Panc1 (cell line): ENCODE data around the gene PIGC. TPM values are rescaled to one million over a fixed set of nuclear protein-coding genes. Genes with fewer than 3 reads are reported as not detected.

Source experiments
- ATAC-seq: fragments of 200-7000 bp; cut with Tn5 transposase; 2 replicates; pipeline ENCODE4 v1.9.1; 2020; ENCODE audit warnings: mild to moderate bottlenecking, moderate library complexity
- BruUV-seq: library from RNA; stranded (reverse); fragments of 400-500 nt; replicated peaks from 2 replicates; lab custom pipeline; 2021; lab: Mats Ljungman, UMichigan
- CTCF ChIA-PET: fragments of 300-600 bp; sonication (Branson Sonifier 250); formaldehyde crosslinking; loops from one replicate; lab custom pipeline; 2022; ENCODE audit warnings: antibody characterized with exemption; lab: Charles Lee
- POLR2A ChIA-PET: fragments of 300-600 bp; sonication (Branson Sonifier 250); formaldehyde crosslinking; loops from one replicate; lab custom pipeline; 2022; ENCODE audit warnings: antibody characterized with exemption; lab: Charles Lee
- DNase-seq: peaks from one replicate; pipeline ENCODE4 v3.0.0-alpha.2; 2010; ENCODE audit warnings: low read depth, low spot score
- H3K27ac ChIP-seq: 2 replicates; pipeline ENCODE4 v1.5.1; 2011; ENCODE audit warnings: mild to moderate bottlenecking, low read length, inconsistent platforms
- H3K27me3 ChIP-seq: fragments of 200-500 bp; sonication (Bioruptor generic); 2 replicates; pipeline ENCODE4 v1.6.0; 2014; ENCODE audit warnings: low read length, inconsistent platforms; ENCODE audit not compliant: control insufficient read depth, insufficient read depth
- H3K36me3 ChIP-seq: fragments of 200-500 bp; sonication (Bioruptor generic); 2 replicates; pipeline ENCODE4 v1.5.1; 2014; ENCODE audit warnings: inconsistent platforms, mild to moderate bottlenecking, low read length, moderate library complexity; ENCODE audit not compliant: control insufficient read depth, insufficient read depth
- H3K4me1 ChIP-seq: 2 replicates; pipeline ENCODE4 v1.5.1; 2011; ENCODE audit warnings: inconsistent platforms, mild to moderate bottlenecking, low read length, moderate library complexity; ENCODE audit not compliant: control insufficient read depth, insufficient read depth
- H3K4me3 ChIP-seq, 2 experiments: 2 replicates each; pipeline ENCODE4 v1.5.1; 2011 to 2012; ENCODE audit warnings: low read depth in 2 of 2, low read length in 2 of 2, mild to moderate bottlenecking in 2 of 2, inconsistent platforms in 1 of 2, moderate library complexity in 1 of 2
- H3K9me3 ChIP-seq: fragments of 200-500 bp; sonication (Bioruptor generic); 2 replicates; pipeline ENCODE4 v1.5.1; 2014; ENCODE audit warnings: low read depth, mild to moderate bottlenecking, inconsistent platforms, low read length, moderate library complexity; ENCODE audit not compliant: control insufficient read depth, insufficient read depth
- POLR2AphosphoS5 ChIP-seq: IDR thresholded peaks from 2 replicates; pipeline ENCODE4 v1.6.1; 2012; ENCODE audit warnings: mild to moderate bottlenecking, low read depth, low read length, moderate library complexity
- SIN3A ChIP-seq: IDR thresholded peaks from 2 replicates; pipeline ENCODE4 v1.6.1; 2012; ENCODE audit warnings: low read depth, mild to moderate bottlenecking, low read length, moderate library complexity, borderline replicate concordance; ENCODE audit not compliant: insufficient read depth
- TCF7L2 ChIP-seq: IDR thresholded peaks from 2 replicates; pipeline ENCODE4 v1.6.1; 2011; ENCODE audit warnings: mild to moderate bottlenecking, low read depth, low read length, inconsistent platforms
- in situ Hi-C: cut with HindIII; loops from 2 replicates; pipeline ENCODE4 v1.10.0; 2016; ENCODE audit warnings: low sequenced_read_pairs, low pct_unique_long_range_greater_than_20kb
- intact Hi-C: fragments of 100-400 bp; cut with micrococcal nuclease; formaldehyde crosslinking; loops from one replicate; pipeline ENCODE4 v1.10.0; 2022; ENCODE audit not compliant: unreplicated experiment
- total RNA-seq: library from RNA; stranded (reverse); gene quantifications from one replicate; pipeline ENCODE4 v1.2.1, GENCODE V29; 2021; ENCODE audit not compliant: unreplicated experiment
- TF ChIP-seq, protein P1 (sequence below): fragments of 450-650 bp; IDR thresholded peaks from 2 replicates; pipeline ENCODE4 v1.5.1; 2017; ENCODE audit warnings: mild to moderate bottlenecking
- TF ChIP-seq, protein P2 (sequence below), 2 experiments: IDR thresholded peaks; 2 replicates each; pipeline ENCODE4 v1.6.1; 2011 to 2012; ENCODE audit warnings: low read depth in 2 of 2, control low read depth in 1 of 2, low read length in 1 of 2, mild to moderate bottlenecking in 1 of 2, moderate library complexity in 1 of 2; ENCODE audit not compliant: insufficient read depth in 1 of 2

The PIGC gene
- total RNA-seq, 1 experiment from 2014 or later, result 23.6 TPM

DNA sequence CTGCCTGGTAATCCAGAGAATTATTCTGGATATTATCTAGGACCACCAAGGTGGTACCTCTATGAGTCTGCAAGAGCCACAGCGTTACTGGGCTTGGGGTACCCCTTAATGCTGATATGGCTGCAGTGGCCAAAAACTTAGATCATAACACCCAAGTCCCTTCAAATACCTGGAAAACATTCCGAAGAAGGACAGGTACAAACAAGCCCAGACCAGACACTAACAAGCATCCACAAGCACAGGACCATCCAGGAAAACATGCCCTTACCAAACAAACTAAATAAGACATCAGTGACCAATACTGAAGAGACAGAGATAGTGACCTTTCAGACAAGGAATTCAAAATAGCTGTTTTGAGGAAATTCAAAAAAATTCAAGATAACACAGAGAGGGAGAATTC lies 20.5 kb downstream of the PIGC start:
- TF ChIP-seq, protein P1, sequence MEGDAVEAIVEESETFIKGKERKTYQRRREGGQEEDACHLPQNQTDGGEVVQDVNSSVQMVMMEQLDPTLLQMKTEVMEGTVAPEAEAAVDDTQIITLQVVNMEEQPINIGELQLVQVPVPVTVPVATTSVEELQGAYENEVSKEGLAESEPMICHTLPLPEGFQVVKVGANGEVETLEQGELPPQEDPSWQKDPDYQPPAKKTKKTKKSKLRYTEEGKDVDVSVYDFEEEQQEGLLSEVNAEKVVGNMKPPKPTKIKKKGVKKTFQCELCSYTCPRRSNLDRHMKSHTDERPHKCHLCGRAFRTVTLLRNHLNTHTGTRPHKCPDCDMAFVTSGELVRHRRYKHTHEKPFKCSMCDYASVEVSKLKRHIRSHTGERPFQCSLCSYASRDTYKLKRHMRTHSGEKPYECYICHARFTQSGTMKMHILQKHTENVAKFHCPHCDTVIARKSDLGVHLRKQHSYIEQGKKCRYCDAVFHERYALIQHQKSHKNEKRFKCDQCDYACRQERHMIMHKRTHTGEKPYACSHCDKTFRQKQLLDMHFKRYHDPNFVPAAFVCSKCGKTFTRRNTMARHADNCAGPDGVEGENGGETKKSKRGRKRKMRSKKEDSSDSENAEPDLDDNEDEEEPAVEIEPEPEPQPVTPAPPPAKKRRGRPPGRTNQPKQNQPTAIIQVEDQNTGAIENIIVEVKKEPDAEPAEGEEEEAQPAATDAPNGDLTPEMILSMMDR, result no peak
- no peak for TF ChIP-seq TCF7L2
- TF ChIP-seq, protein P2, sequence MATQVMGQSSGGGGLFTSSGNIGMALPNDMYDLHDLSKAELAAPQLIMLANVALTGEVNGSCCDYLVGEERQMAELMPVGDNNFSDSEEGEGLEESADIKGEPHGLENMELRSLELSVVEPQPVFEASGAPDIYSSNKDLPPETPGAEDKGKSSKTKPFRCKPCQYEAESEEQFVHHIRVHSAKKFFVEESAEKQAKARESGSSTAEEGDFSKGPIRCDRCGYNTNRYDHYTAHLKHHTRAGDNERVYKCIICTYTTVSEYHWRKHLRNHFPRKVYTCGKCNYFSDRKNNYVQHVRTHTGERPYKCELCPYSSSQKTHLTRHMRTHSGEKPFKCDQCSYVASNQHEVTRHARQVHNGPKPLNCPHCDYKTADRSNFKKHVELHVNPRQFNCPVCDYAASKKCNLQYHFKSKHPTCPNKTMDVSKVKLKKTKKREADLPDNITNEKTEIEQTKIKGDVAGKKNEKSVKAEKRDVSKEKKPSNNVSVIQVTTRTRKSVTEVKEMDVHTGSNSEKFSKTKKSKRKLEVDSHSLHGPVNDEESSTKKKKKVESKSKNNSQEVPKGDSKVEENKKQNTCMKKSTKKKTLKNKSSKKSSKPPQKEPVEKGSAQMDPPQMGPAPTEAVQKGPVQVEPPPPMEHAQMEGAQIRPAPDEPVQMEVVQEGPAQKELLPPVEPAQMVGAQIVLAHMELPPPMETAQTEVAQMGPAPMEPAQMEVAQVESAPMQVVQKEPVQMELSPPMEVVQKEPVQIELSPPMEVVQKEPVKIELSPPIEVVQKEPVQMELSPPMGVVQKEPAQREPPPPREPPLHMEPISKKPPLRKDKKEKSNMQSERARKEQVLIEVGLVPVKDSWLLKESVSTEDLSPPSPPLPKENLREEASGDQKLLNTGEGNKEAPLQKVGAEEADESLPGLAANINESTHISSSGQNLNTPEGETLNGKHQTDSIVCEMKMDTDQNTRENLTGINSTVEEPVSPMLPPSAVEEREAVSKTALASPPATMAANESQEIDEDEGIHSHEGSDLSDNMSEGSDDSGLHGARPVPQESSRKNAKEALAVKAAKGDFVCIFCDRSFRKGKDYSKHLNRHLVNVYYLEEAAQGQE (IDR thresholded peaks at IDR 0.05; ENCODE audit: insufficient read depth in 1 of 2, low read depth in 2 of 2, low read length in 1 of 2), result no peak
- no peak for TF ChIP-seq POLR2AphosphoS5
- in situ Hi-C loops (no loop called here), intact Hi-C loops (no loop called here)
- no TSS peak for BruUV-seq
- Histone ChIP-seq H3K27me3 (no peaks in the 10 kb centered on the region), H3K36me3 (no peaks in the 10 kb centered on the region), H3K4me1 (no peaks in the 10 kb centered on the region; the same call in 1 of the 2 replicates), H3K27ac (no peak overlapping the region), H3K9me3 (no peaks in the 10 kb centered on the region), H3K4me3 (no peak overlapping the region)
- POLR2A ChIA-PET, result no interaction called here
- DNase-seq, result no peak
- no peak for ATAC-seq
- CTCF ChIA-PET, result no interaction called here

DNA sequence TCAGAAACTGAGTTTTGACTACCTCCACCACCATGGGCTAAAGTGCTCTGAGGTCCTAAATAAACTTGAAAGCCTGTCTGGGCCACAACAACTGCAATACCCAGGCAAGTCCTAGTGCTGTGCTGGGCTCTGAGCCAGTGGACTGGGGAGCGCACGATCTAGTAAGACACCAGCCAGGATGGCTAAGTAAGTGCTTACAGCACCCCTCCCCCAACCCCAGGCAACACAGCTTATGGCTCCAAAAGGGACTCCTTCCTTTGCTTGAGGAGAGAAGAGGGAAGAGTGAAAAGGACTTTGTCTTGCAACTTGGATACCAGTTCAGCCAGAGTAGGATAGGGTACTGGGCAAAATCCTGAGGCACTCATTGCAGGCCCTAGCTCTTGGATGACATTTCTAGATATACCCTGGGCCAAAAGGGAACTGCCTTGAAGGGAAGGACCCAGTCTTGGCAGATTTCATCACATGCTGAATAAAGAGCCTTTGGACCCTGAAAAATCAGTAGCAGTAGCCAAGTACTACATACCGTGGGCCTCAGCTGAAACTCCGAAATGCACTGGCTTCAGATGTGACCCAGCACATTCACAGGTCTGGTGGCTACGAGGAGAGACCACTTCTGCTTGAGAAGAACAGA lies 21.8 kb downstream of the PIGC start:
- no TSS peak for BruUV-seq
- no peak overlapping the region for H3K4me3 ChIP-seq
- in situ Hi-C loops, result no loop called here
- H3K9me3 ChIP-seq, result no peaks in the 10 kb centered on the region
- H3K36me3 ChIP-seq, result no peaks in the 10 kb centered on the region
- no peaks in the 10 kb centered on the region for H3K27me3 ChIP-seq
- ATAC-seq (no peak), DNase-seq (no peak)
- POLR2A ChIA-PET, result no interaction called here
- H3K4me1 ChIP-seq, result peaks cover 7% of the 10 kb centered on the region
- CTCF ChIA-PET, result no interaction called here
- TF ChIP-seq SIN3A (no peak), TCF7L2 (no peak), POLR2AphosphoS5 (no peak)
- TF ChIP-seq, protein P2 (IDR thresholded peaks at IDR 0.05; ENCODE audit: insufficient read depth in 1 of 2, low read depth in 2 of 2, low read length in 1 of 2), result no peak
- TF ChIP-seq, protein P1, result no peak
- H3K27ac ChIP-seq, result peak overlapping the region; percentile 42; the same call in 1 of the 2 replicates
- intact Hi-C loops, result no loop called here
